GM12878 (cell line): ENCODE measurements around the gene EPHA8. TPM values are rescaled to one million over a fixed set of nuclear protein-coding genes. Genes with fewer than 3 reads are reported as not detected.

Experiments used
- ATAC-seq: fragments of 200-7000 bp; cut with Tn5 transposase; 3 replicates; pipeline ENCODE4 v1.9.1; 2020; ENCODE audit warnings: mild to moderate bottlenecking, moderate library complexity
- BruUV-seq: library from RNA; stranded (reverse); fragments of 400-500 nt; replicated peaks from 2 replicates; lab custom pipeline; 2021; lab: Mats Ljungman, UMichigan
- CTCF ChIA-PET: fragments of 300-600 bp; sonication (Branson Sonifier 250); formaldehyde crosslinking; extraction: SDS; loops from one replicate; lab custom pipeline; 2021; ENCODE audit warnings: inconsistent platforms; lab: Yijun Ruan, JAX
- POLR2A ChIA-PET: fragments of 350-600 bp; formaldehyde crosslinking; extraction: SDS; loops from one replicate; lab custom pipeline; 2021; ENCODE audit warnings: inconsistent platforms; lab: Charles Lee
- RAD21 ChIA-PET: fragments of 300-600 bp; sonication (Branson Sonifier 250); formaldehyde crosslinking; loops from one replicate; lab custom pipeline; 2023; ENCODE audit warnings: antibody characterized with exemption; ENCODE audit not compliant: unreplicated experiment; lab: Charles Lee
- SMC1A ChIA-PET: fragments of 300-600 bp; sonication (Branson Sonifier 250); formaldehyde crosslinking; loops from one replicate; lab custom pipeline; 2023; ENCODE audit not compliant: unreplicated experiment, uncharacterized antibody; lab: Charles Lee
- DNase-seq: peaks from one replicate; pipeline ENCODE4 v3.0.0-alpha.2; 2011; ENCODE audit warnings: low read depth, low spot score
- FAIRE-seq: peaks from 3 replicates; lab custom pipeline; 2011; peaks lifted over from hg19 to GRCh38; lab: Jason Lieb, UNC
- H2AFZ ChIP-seq: 2 replicates; pipeline ENCODE4 v1.6.0; 2011; ENCODE audit warnings: low read depth, low read length, control low read depth; ENCODE audit not compliant: control insufficient read depth
- H3K27ac ChIP-seq: 2 replicates; pipeline ENCODE4 v1.5.1; 2011; ENCODE audit warnings: control low read depth; ENCODE audit not compliant: control insufficient read depth, insufficient read depth
- H3K27me3 ChIP-seq, 2 experiments: replicated peaks in 1 of 2; 2 replicates each; pipeline versions ENCODE4 v1.6.0 to v1.6.1; 2011; ENCODE audit warnings: low read length in 1 of 2; ENCODE audit not compliant: control insufficient read depth in 2 of 2, insufficient read depth in 2 of 2
- H3K36me3 ChIP-seq, 2 experiments: 2 replicates each; pipeline ENCODE4 v1.5.1; 2011; ENCODE audit warnings: low read length in 1 of 2; ENCODE audit not compliant: control insufficient read depth in 2 of 2, insufficient read depth in 2 of 2
- H3K4me1 ChIP-seq: 2 replicates; pipeline ENCODE4 v1.6.1; 2011; ENCODE audit warnings: mild to moderate bottlenecking, low read length, moderate library complexity, mixed read lengths; ENCODE audit not compliant: control insufficient read depth, insufficient read depth
- H3K4me2 ChIP-seq: 2 replicates; pipeline ENCODE4 v1.6.0; 2011; ENCODE audit warnings: control low read depth; ENCODE audit not compliant: control insufficient read depth, insufficient read depth
- H3K4me3 ChIP-seq: fragments of 200-600 bp; sonication (generic); 2 replicates; pipeline ENCODE4 v1.5.1; 2016
- H3K79me2 ChIP-seq: 2 replicates; pipeline ENCODE4 v1.6.0; 2011; ENCODE audit warnings: low read length; ENCODE audit not compliant: control insufficient read depth, insufficient read depth
- H3K9ac ChIP-seq: 2 replicates; pipeline ENCODE4 v1.8.0; 2011; ENCODE audit warnings: low read length, control low read depth, mixed read lengths; ENCODE audit not compliant: control insufficient read depth, insufficient read depth
- H3K9me3 ChIP-seq: replicated peaks from 3 replicates; pipeline ENCODE4 v1.5.1; 2011; ENCODE audit warnings: mild to moderate bottlenecking, low read length; ENCODE audit not compliant: control insufficient read depth, insufficient read depth
- H4K20me1 ChIP-seq: 2 replicates; pipeline ENCODE4 v1.6.0; 2011; ENCODE audit not compliant: control insufficient read depth, insufficient read depth
- CHD1 ChIP-seq: IDR thresholded peaks from 2 replicates; pipeline ENCODE4 v1.6.1; 2012; ENCODE audit warnings: low read depth, low read length, improper control_type of control experiment
- HCFC1 ChIP-seq: fragments of 150-350 bp; IDR thresholded peaks from 2 replicates; pipeline ENCODE4 v1.6.1; 2014; ENCODE audit warnings: low read length
- HDAC6 ChIP-seq: fragments of 200-600 bp; sonication (generic); IDR thresholded peaks from one replicate; pipeline ENCODE4 v1.8.0; 2017; ENCODE audit warnings: antibody characterized with exemption; ENCODE audit not compliant: unreplicated experiment
- NR2F1 ChIP-seq: fragments of 450-650 bp; conservative IDR thresholded peaks from 2 replicates; pipeline ENCODE4 v1.6.1; 2017; ENCODE audit warnings: mild to moderate bottlenecking
- POLR2AphosphoS2 ChIP-seq: IDR thresholded peaks from 2 replicates; pipeline ENCODE4 v1.6.1; 2011; ENCODE audit warnings: low read depth, mild to moderate bottlenecking, low read length, improper control_type of control experiment, moderate library complexity
- SIN3A ChIP-seq: IDR thresholded peaks from 2 replicates; pipeline ENCODE4 v1.6.1; 2012; ENCODE audit warnings: low read depth, low read length, improper control_type of control experiment
- TCF12 ChIP-seq: IDR thresholded peaks from 2 replicates; pipeline ENCODE4 v1.6.1; 2011; ENCODE audit warnings: low read depth, mild to moderate bottlenecking, low read length
- ZNF687 ChIP-seq: fragments of 450-650 bp; IDR thresholded peaks from 2 replicates; pipeline ENCODE4 v1.6.1; 2017; ENCODE audit warnings: mild to moderate bottlenecking, moderate library complexity
- WGBS: methylation state at CpG from one replicate; pipeline ENCODE4 v1.1.6; 2016; ENCODE audit warnings: low lambda C conversion rate; ENCODE audit not compliant: insufficient replicate concordance, insufficient coverage; ENCODE audit errors: missing lambda C conversion rate; 5-methylcytosine and 5-hydroxymethylcytosine counted together
- in situ Hi-C: fragments of 300-500 bp; cut with MboI; formaldehyde crosslinking; loops from 9 replicates; pipeline ENCODE4 v1.14.3; 2018; ENCODE audit warnings: mixed read lengths
- intact Hi-C: fragments of 100-400 bp; cut with micrococcal nuclease; formaldehyde crosslinking; loops from one replicate; pipeline ENCODE4 v1.14.2; 2022; ENCODE audit not compliant: unreplicated experiment
- polyA plus RNA-seq, 11 experiments: library from polyadenylated mRNA; depleted of rRNA in 4 of 11; unstranded in 6 of 11; stranded (reverse) in 5 of 11; fragments of >200 nt; fragmentation: Nextera tagmentation in 4 of 11; fragmentation: Illumina TruSeq in 1 of 11; extraction: Ambion mirVana in 4 of 11; extraction: Trizol in 1 of 11; gene quantifications; 1 replicate in 1 of 11; 2 replicates in 10 of 11; pipeline versions ENCODE4 v1.2.1 to v1.2.3, GENCODE V29; 2011 to 2016; ENCODE audit warnings: inconsistent platforms in 2 of 11, missing spikeins in 2 of 11, low read depth in 1 of 11
- total RNA-seq, 4 experiments: library from RNA; depleted of rRNA in 3 of 4; stranded (reverse); fragments of >200 nt in 3 of 4; fragmentation: Illumina TruSeq in 1 of 4; extraction: Trizol in 1 of 4; gene quantifications; 2 replicates each; pipeline versions ENCODE4 v1.2.1 to v1.2.3, GENCODE V29; 2013 to 2021
- TF ChIP-seq, protein P1 (sequence below): fragments of 450-650 bp; IDR thresholded peaks from 2 replicates; pipeline ENCODE4 v1.6.1; 2017; ENCODE audit warnings: antibody characterized with exemption, mild to moderate bottlenecking, moderate library complexity
- TF ChIP-seq, protein P2 (sequence below): fragments of 450-650 bp; formaldehyde crosslinking; IDR thresholded peaks from 2 replicates; pipeline ENCODE4 v1.4.0; 2020; ENCODE audit warnings: mild to moderate bottlenecking, moderate library complexity
- TF ChIP-seq, protein P3 (sequence below): IDR thresholded peaks from 2 replicates; pipeline ENCODE4 v1.6.1; 2012; ENCODE audit warnings: low read depth, low read length, improper control_type of control experiment

EPHA8 gene
- total and polyA plus RNA-seq, 10 of the 15 experiments (the other 5 are each of a cell fraction or from before 2014, with no cell fraction given): not detected

- intact Hi-C loops: no loop called here
- Histone ChIP-seq H4K20me1 (no peaks in the 10 kb centered on the region), H3K4me2 (no peak overlapping the region), H3K9ac (no peak overlapping the region), H3K9me3 (no peaks in the 10 kb centered on the region), H3K36me3 (no peaks in the 10 kb centered on the region), H3K27me3 (peaks cover 6 to 16% of the 10 kb centered on the region in 2 experiments; a peak in 2 of 4 replicates), H3K4me1 (no peaks in the 10 kb centered on the region), H3K79me2 (no peaks in the 10 kb centered on the region), H3K4me3 (no peak overlapping the region), H3K27ac (no peak overlapping the region), H2AFZ (no peak overlapping the region)
- SMC1A ChIA-PET: interaction anchor here (0.6 kb wide), 1 partner anchor 103 kb away, joined by 3 read pairs; no protein-coding TSS in a partner anchor
- WGBS: 14% methylated on average over 22 of the region's 57 CpGs
- CTCF ChIA-PET: no interaction called here
- RAD21 ChIA-PET: no interaction called here
- POLR2A ChIA-PET: no interaction called here
- FAIRE-seq (no peak), ATAC-seq (no peak), DNase-seq (no peak)
- in situ Hi-C loops: no loop called here
- no TSS peak for BruUV-seq
- TF ChIP-seq, protein P1, sequence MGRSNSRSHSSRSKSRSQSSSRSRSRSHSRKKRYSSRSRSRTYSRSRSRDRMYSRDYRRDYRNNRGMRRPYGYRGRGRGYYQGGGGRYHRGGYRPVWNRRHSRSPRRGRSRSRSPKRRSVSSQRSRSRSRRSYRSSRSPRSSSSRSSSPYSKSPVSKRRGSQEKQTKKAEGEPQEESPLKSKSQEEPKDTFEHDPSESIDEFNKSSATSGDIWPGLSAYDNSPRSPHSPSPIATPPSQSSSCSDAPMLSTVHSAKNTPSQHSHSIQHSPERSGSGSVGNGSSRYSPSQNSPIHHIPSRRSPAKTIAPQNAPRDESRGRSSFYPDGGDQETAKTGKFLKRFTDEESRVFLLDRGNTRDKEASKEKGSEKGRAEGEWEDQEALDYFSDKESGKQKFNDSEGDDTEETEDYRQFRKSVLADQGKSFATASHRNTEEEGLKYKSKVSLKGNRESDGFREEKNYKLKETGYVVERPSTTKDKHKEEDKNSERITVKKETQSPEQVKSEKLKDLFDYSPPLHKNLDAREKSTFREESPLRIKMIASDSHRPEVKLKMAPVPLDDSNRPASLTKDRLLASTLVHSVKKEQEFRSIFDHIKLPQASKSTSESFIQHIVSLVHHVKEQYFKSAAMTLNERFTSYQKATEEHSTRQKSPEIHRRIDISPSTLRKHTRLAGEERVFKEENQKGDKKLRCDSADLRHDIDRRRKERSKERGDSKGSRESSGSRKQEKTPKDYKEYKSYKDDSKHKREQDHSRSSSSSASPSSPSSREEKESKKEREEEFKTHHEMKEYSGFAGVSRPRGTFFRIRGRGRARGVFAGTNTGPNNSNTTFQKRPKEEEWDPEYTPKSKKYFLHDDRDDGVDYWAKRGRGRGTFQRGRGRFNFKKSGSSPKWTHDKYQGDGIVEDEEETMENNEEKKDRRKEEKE: no peak
- TF ChIP-seq NR2F1: no peak
- TF ChIP-seq, protein P2, sequence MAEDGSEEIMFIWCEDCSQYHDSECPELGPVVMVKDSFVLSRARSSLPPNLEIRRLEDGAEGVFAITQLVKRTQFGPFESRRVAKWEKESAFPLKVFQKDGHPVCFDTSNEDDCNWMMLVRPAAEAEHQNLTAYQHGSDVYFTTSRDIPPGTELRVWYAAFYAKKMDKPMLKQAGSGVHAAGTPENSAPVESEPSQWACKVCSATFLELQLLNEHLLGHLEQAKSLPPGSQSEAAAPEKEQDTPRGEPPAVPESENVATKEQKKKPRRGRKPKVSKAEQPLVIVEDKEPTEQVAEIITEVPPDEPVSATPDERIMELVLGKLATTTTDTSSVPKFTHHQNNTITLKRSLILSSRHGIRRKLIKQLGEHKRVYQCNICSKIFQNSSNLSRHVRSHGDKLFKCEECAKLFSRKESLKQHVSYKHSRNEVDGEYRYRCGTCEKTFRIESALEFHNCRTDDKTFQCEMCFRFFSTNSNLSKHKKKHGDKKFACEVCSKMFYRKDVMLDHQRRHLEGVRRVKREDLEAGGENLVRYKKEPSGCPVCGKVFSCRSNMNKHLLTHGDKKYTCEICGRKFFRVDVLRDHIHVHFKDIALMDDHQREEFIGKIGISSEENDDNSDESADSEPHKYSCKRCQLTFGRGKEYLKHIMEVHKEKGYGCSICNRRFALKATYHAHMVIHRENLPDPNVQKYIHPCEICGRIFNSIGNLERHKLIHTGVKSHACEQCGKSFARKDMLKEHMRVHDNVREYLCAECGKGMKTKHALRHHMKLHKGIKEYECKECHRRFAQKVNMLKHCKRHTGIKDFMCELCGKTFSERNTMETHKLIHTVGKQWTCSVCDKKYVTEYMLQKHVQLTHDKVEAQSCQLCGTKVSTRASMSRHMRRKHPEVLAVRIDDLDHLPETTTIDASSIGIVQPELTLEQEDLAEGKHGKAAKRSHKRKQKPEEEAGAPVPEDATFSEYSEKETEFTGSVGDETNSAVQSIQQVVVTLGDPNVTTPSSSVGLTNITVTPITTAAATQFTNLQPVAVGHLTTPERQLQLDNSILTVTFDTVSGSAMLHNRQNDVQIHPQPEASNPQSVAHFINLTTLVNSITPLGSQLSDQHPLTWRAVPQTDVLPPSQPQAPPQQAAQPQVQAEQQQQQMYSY (CRISPR knock-in tag): no peak
- TF ChIP-seq TCF12: no peak
- no peak for TF ChIP-seq ZNF687
- TF ChIP-seq CHD1: no peak
- no peak for TF ChIP-seq HDAC6
- TF ChIP-seq, protein P3, sequence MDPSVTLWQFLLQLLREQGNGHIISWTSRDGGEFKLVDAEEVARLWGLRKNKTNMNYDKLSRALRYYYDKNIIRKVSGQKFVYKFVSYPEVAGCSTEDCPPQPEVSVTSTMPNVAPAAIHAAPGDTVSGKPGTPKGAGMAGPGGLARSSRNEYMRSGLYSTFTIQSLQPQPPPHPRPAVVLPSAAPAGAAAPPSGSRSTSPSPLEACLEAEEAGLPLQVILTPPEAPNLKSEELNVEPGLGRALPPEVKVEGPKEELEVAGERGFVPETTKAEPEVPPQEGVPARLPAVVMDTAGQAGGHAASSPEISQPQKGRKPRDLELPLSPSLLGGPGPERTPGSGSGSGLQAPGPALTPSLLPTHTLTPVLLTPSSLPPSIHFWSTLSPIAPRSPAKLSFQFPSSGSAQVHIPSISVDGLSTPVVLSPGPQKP: no peak
- no peak for TF ChIP-seq HCFC1
- no peak for TF ChIP-seq SIN3A
- TF ChIP-seq POLR2AphosphoS2: no peak
Measured at GRCh38 chr1:22563671-22564602, 648 bp downstream of the EPHA8 start.
